ENCODE results near the gene PLXNA1.

PLXNA1 gene

GRCh38 chr3:127019449-127019848, 36.5 kb downstream of the PLXNA1 start:
- no peak for DNase-seq (ENCODE audit: extremely low read depth, low read depth)
- no peak for TF ChIP-seq CTCF (IDR thresholded peaks at IDR 0.05; ENCODE audit: low read depth, low read length)

- TF ChIP-seq CTCF (IDR thresholded peaks at IDR 0.05; ENCODE audit: low read depth, low read length): no peak
- no peak for DNase-seq (ENCODE audit: extremely low read depth, low read depth)
These were observed 37.6 kb downstream of the PLXNA1 start for GRCh38 chr3:127020543-127020942.

- no peak for TF ChIP-seq CTCF (IDR thresholded peaks at IDR 0.05; ENCODE audit: low read depth, low read length)
- no peak for DNase-seq (ENCODE audit: extremely low read depth, low read depth)
These were observed 39.9 kb downstream of the PLXNA1 start for GRCh38 chr3:127022849-127023248.

GRCh38 chr3:127025456-127025855, 42.5 kb downstream of the PLXNA1 start:
- no peak for DNase-seq (ENCODE audit: extremely low read depth, low read depth)
- TF ChIP-seq CTCF (IDR thresholded peaks at IDR 0.05; ENCODE audit: low read depth, low read length): no peak

- TF ChIP-seq CTCF (IDR thresholded peaks at IDR 0.05; ENCODE audit: low read depth, low read length): no peak
These were observed 43.1 kb downstream of the PLXNA1 start for GRCh38 chr3:127026036-127026435.

GRCh38 chr3:127026661-127027060, 43.7 kb downstream of the PLXNA1 start:
- TF ChIP-seq CTCF (IDR thresholded peaks at IDR 0.05; ENCODE audit: low read depth, low read length): no peak

More at GRCh38 chr3:127026036-127026435, 43.1 kb downstream of the PLXNA1 start:
- DNase-seq (ENCODE audit: extremely low read depth, low read depth): no peak

GRCh38 chr3:127027061-127027735, 44.3 kb downstream of the PLXNA1 start:
- TF ChIP-seq CTCF (IDR thresholded peaks at IDR 0.05; ENCODE audit: low read depth, low read length): no peak
- no peak for DNase-seq (ENCODE audit: extremely low read depth, low read depth)

More at GRCh38 chr3:127026661-127027060, 43.7 kb downstream of the PLXNA1 start:
- DNase-seq (ENCODE audit: extremely low read depth, low read depth): no peak
